ENCODE measurements around the gene NDRG2.

GRCh38 chr14:21056520-21057163 is 31.8 kb upstream of the NDRG2 start:
- TF ChIP-seq POLR2AphosphoS5 (IDR thresholded peaks at IDR 0.05; ENCODE audit: low read depth, low read length): no peak
- no peak for TF ChIP-seq POLR2A (IDR thresholded peaks at IDR 0.05; ENCODE audit: low read depth, low read length)
- TF ChIP-seq POU2F2 (IDR thresholded peaks at IDR 0.05; ENCODE audit: low read depth, low read length): no peak
- no peak for TF ChIP-seq TAF1 (IDR thresholded peaks at IDR 0.05; ENCODE audit: low read depth, low read length)
- no peak for TF ChIP-seq SPI1 (IDR thresholded peaks at IDR 0.05; ENCODE audit: low read depth, low read length)
- TF ChIP-seq PAX5 (IDR thresholded peaks at IDR 0.05; ENCODE audit: insufficient read depth, low read length, severe bottlenecking): no peak

All from GM12891 (cell line).